GM23248 (cell line): Measurements from ENCODE around the gene PGBD1.

Experiments
- EZH2 ChIP-seq: fragments of 200-600 bp; sonication (generic); IDR thresholded peaks from 2 replicates; pipeline ENCODE4 v1.6.1; 2018; ENCODE audit warnings: antibody characterized with exemption, mild to moderate bottlenecking; ENCODE audit not compliant: insufficient read depth, poor library complexity, severe bottlenecking
- EZH2phosphoT487 ChIP-seq: fragments of 200-600 bp; sonication (generic); IDR thresholded peaks from 2 replicates; pipeline ENCODE4 v1.6.1; 2018; ENCODE audit warnings: antibody characterized with exemption, moderate library complexity, mild to moderate bottlenecking, low read depth; ENCODE audit not compliant: insufficient read depth

DNA sequence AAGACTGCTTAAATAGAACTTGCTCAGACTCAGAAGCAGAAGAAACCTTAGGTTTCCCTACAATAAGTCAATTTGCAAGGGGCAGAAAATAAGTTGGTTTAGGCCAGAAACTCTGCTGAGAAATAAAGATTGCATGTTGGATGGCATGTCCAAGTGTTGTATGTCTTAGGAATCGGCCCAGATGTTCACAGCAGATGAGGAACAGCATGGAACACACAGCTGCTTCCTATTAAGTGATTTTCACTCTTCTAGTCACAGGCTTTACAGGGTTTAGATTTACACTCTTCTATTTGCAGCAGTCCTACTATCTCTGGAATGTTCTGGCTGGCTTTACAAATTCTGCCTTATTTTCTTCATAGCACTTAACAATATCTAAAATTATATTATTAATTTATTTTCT is 32.5 kb upstream of the PGBD1 start:
- TF ChIP-seq EZH2 (no peak), EZH2phosphoT487 (no peak)
